Measurements from ENCODE around the gene DNAJC5G.
A peak's percentile ranks its signal among the peaks of the same experiment; 100 is the strongest.

The DNAJC5G gene

DNA sequence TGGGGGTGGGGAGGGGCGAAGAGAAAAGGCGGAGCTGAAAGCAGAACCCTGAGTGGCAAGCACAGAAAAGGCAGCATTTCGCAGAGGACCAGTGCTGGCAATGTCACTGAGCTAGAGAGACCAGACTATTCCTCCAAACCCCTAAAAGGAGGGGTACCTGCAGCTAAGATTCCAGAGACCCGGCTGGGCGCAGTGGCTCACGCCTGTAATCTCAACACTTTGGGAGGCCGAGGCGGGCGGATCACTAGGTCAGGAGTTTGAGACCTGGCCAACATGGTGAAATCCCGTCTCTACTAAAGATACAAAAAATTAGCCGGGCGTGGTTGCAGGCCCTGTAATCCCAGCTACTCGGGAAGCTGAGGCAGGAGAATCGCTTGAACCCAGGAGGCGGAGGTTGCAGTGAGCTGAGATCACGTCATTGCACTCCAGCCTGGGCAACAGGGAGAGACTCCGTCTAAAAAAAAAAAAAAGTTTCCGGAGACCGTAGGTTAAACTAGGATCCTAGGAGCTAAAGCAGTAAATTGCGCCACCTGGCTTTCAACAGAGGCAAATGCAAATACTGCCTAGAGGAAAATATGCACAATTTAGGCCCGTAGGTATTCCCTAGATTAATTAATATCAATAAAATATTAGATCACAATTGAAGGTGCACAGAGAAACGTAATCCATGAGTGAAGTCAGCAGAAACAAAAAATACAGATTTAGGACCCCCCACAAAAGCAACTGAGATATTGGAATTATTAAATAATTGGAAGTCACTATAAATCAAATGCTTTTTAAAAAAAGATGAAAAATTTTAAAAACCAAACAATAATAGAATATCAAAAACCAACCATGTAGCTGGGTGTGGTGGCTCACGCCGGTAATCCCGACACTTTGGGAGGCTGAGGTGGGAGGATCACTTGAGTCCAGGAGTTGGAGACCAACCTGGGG, 28.1 kb downstream of the DNAJC5G start (continued):
- no peak for TF ChIP-seq HOXC10 (CRISPR knock-in tag; IDR thresholded peaks at IDR 0.05)
- TF ChIP-seq ZEB2 (tag by site-specific recombination; IDR thresholded peaks at IDR 0.05), result peak; percentile 36; the same call in 1 of the 2 replicates
- TF ChIP-seq GLIS1 (tag by site-specific recombination; IDR thresholded peaks at IDR 0.05), result 0 out of 2 replicates have a peak, but pooled peaks have one; percentile 10

DNA sequence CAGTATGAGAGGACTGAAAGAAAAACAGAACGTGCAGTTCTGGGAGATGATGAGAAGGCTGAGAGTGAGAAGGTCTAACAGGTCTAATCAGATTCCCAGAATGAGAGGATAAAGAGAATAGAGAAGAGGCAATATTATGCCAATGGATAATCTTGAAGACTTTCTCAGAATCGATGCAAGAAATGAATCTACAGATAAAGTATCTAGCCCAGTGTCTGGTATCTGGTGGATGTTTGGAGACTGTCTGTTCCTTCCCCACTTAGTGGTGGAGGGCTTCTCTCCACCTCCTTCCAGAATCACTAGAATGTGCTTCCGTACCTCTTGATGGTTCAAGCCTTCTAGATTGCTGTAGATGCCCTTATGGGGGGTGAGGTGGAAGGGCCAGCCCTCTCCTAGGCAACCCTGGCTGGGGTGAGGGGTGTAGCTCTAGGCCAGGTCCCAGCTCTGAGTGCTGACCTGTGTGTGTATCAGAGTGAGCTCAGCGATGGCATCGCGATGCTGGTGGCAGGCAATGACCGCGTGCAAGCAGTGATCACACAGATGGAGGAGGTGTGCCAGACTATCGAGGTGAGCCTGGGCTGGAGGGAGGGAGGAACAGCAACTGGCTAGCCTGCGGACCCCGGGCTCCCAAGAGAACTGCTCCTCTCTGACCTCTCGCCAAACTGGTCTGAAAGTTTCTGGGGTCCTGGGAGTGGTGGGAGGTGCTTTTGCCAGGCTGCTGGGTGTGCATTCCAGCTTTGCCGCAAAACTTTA, 29.4 kb downstream of the DNAJC5G start:
- CTCF ChIA-PET, result interaction anchor here (1.5 to 17.4 kb wide), 8 partner anchors 7 to 208 kb away, joined by 4 to 211 read pairs (median 30); partner anchors contain the start of genes MPV17 and TRIM54
- TF ChIP-seq ZNF558 (tag by site-specific recombination; IDR thresholded peaks at IDR 0.05) (peak; percentile 98), ZNF341 (tag by site-specific recombination; IDR thresholded peaks at IDR 0.05; ENCODE audit: low read depth) (peak; percentile 26; the same call in 1 of the 2 replicates), GLIS2 (tag by site-specific recombination; IDR thresholded peaks at IDR 0.05) (no peak)

DNA sequence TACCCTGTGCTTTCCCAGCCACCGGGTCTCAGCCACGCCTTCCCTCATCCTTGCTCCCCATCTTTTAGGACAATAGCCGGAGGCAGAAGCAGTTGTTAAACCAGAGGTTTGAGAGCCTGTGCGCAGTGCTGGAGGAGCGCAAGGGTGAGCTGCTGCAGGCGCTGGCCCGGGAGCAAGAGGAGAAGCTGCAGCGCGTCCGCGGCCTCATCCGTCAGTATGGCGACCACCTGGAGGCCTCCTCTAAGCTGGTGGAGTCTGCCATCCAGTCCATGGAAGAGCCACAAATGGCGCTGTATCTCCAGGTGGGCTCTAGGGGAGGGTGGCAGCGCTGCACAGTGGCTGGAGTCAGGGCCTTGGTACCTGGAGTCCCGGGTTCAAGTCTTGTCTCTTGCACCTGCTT, 30.3 kb downstream of the DNAJC5G start:
- peaks cover 0 to 15% of the 10 kb centered on the region in 2 experiments; a peak in 1 of 3 replicates for H3K36me3 ChIP-seq (ENCODE audit: control insufficient read depth in 2 of 2, insufficient read depth in 1 of 2, low read length in 2 of 2)
- POLR2A ChIA-PET, result no interaction called here
- H3K27ac ChIP-seq (ENCODE audit: extremely low read depth, low read depth, low read length), result no peak overlapping the region
- no peaks in the 10 kb centered on the region for H3K9me3 ChIP-seq (ENCODE audit: control insufficient read depth, insufficient read depth, low read depth, low read length)
- CTCF ChIA-PET, result interaction anchor here (0.9 to 17.4 kb wide), 5 partner anchors 13 to 209 kb away, joined by 4 to 211 read pairs (median 50); partner anchors contain the start of genes MPV17 and TRIM54
- TF ChIP-seq, protein P1, sequence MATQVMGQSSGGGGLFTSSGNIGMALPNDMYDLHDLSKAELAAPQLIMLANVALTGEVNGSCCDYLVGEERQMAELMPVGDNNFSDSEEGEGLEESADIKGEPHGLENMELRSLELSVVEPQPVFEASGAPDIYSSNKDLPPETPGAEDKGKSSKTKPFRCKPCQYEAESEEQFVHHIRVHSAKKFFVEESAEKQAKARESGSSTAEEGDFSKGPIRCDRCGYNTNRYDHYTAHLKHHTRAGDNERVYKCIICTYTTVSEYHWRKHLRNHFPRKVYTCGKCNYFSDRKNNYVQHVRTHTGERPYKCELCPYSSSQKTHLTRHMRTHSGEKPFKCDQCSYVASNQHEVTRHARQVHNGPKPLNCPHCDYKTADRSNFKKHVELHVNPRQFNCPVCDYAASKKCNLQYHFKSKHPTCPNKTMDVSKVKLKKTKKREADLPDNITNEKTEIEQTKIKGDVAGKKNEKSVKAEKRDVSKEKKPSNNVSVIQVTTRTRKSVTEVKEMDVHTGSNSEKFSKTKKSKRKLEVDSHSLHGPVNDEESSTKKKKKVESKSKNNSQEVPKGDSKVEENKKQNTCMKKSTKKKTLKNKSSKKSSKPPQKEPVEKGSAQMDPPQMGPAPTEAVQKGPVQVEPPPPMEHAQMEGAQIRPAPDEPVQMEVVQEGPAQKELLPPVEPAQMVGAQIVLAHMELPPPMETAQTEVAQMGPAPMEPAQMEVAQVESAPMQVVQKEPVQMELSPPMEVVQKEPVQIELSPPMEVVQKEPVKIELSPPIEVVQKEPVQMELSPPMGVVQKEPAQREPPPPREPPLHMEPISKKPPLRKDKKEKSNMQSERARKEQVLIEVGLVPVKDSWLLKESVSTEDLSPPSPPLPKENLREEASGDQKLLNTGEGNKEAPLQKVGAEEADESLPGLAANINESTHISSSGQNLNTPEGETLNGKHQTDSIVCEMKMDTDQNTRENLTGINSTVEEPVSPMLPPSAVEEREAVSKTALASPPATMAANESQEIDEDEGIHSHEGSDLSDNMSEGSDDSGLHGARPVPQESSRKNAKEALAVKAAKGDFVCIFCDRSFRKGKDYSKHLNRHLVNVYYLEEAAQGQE (tag by site-specific recombination; IDR thresholded peaks at IDR 0.05), result no peak
- TF ChIP-seq ZNF548 (tag by site-specific recombination; IDR thresholded peaks at IDR 0.05) (no peak), REPIN1 (tag by site-specific recombination; IDR thresholded peaks at IDR 0.05; ENCODE audit: low read depth) (no peak), ZBTB8A (tag by site-specific recombination; IDR thresholded peaks at IDR 0.05) (no peak), SALL2 (tag by site-specific recombination; IDR thresholded peaks at IDR 0.05; ENCODE audit: borderline replicate concordance) (no peak), ZNF830 (tag by site-specific recombination; IDR thresholded peaks at IDR 0.05; ENCODE audit: low read depth) (no peak), ZNF785 (tag by site-specific recombination; IDR thresholded peaks at IDR 0.05) (no peak), ZNF426 (tag by site-specific recombination; IDR thresholded peaks at IDR 0.05) (no peak), ZNF521 (tag by site-specific recombination; IDR thresholded peaks at IDR 0.05) (no peak), ZNF221 (tag by site-specific recombination; IDR thresholded peaks at IDR 0.05; ENCODE audit: borderline replicate concordance) (no peak), ZNF747 (tag by site-specific recombination; IDR thresholded peaks at IDR 0.05) (no peak), ZNF433 (tag by site-specific recombination; IDR thresholded peaks at IDR 0.05; ENCODE audit: low read depth) (no peak), ZNF121 (tag by site-specific recombination; IDR thresholded peaks at IDR 0.05) (no peak), ZNF146 (tag by site-specific recombination; IDR thresholded peaks at IDR 0.05) (no peak)
- TF ChIP-seq, protein P2, sequence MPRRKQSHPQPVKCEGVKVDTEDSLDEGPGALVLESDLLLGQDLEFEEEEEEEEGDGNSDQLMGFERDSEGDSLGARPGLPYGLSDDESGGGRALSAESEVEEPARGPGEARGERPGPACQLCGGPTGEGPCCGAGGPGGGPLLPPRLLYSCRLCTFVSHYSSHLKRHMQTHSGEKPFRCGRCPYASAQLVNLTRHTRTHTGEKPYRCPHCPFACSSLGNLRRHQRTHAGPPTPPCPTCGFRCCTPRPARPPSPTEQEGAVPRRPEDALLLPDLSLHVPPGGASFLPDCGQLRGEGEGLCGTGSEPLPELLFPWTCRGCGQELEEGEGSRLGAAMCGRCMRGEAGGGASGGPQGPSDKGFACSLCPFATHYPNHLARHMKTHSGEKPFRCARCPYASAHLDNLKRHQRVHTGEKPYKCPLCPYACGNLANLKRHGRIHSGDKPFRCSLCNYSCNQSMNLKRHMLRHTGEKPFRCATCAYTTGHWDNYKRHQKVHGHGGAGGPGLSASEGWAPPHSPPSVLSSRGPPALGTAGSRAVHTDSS (tag by site-specific recombination; IDR thresholded peaks at IDR 0.05), result no peak
- TF ChIP-seq, protein P3, sequence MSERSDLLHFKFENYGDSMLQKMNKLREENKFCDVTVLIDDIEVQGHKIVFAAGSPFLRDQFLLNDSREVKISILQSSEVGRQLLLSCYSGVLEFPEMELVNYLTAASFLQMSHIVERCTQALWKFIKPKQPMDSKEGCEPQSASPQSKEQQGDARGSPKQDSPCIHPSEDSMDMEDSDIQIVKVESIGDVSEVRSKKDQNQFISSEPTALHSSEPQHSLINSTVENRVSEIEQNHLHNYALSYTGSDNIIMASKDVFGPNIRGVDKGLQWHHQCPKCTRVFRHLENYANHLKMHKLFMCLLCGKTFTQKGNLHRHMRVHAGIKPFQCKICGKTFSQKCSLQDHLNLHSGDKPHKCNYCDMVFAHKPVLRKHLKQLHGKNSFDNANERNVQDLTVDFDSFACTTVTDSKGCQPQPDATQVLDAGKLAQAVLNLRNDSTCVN (tag by site-specific recombination; optimal IDR thresholded peaks at IDR 0.05), result no peak
- TF ChIP-seq, protein P4, sequence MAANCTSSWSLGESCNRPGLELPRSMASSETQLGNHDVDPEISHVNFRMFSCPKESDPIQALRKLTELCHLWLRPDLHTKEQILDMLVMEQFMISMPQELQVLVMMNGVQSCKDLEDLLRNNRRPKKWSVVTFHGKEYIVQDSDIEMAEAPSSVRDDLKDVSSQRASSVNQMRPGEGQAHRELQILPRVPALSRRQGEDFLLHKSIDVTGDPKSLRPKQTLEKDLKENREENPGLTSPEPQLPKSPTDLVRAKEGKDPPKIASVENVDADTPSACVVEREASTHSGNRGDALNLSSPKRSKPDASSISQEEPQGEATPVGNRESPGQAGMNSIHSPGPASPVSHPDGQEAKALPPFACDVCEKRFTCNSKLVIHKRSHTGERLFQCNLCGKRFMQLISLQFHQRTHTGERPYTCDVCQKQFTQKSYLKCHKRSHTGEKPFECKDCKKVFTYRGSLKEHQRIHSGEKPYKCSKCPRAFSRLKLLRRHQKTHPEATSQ (tag by site-specific recombination; IDR thresholded peaks at IDR 0.05), result no peak
- H3K4me1 ChIP-seq (ENCODE audit: control insufficient read depth, insufficient read depth, low read length), result no peaks in the 10 kb centered on the region
- no peak overlapping the region for H3K4me3 ChIP-seq (ENCODE audit: low read depth, low read length)

More for the DNA sequence above, 29.4 kb downstream of the DNAJC5G start:
- peaks cover 0 to 12% of the 10 kb centered on the region in 2 experiments; a peak in 1 of 3 replicates for H3K36me3 ChIP-seq (ENCODE audit: control insufficient read depth in 2 of 2, insufficient read depth in 1 of 2, low read length in 2 of 2)
- POLR2A ChIA-PET, result no interaction called here
- H3K4me1 ChIP-seq (ENCODE audit: control insufficient read depth, insufficient read depth, low read length), result no peaks in the 10 kb centered on the region
- no peaks in the 10 kb centered on the region for H3K9me3 ChIP-seq (ENCODE audit: control insufficient read depth, insufficient read depth, low read depth, low read length)
- no peak overlapping the region for H3K4me3 ChIP-seq (ENCODE audit: low read depth, low read length)
- H3K27ac ChIP-seq (ENCODE audit: extremely low read depth, low read depth, low read length), result no peak overlapping the region

All from HEK293 (cell line).